GM12865 (cell line): ENCODE data around the gene DGCR2.

Source experiments
- DNase-seq: peaks from one replicate; pipeline ENCODE4 v3.0.0; 2010; ENCODE audit warnings: low read depth
- H3K4me3 ChIP-seq: 2 replicates; pipeline ENCODE4 v1.5.1; 2011; ENCODE audit warnings: mild to moderate bottlenecking, low read depth, low read length, control low read depth
- CTCF ChIP-seq: IDR thresholded peaks from 2 replicates; pipeline ENCODE4 v1.5.1; 2011; ENCODE audit warnings: low read length, control low read depth, low read depth, inconsistent platforms; ENCODE audit not compliant: insufficient read depth; ENCODE audit errors: missing control alignments

DGCR2 gene

GRCh38 chr22:19130959-19131684 is 8.9 kb upstream of the DGCR2 start, which contains the start of gene TSSK2:
TSSK2 (plus strand) TSS chr22:19131308; CDS start chr22:19131400, 92 bp downstream.
- no peak for DNase-seq
- no peak within 1 kb of the TSS for H3K4me3 ChIP-seq
- TF ChIP-seq CTCF = no peak

GRCh38 chr22:19129871-19130270 is 7.7 kb upstream of the DGCR2 start:
- DNase-seq = no peak
- no peak overlapping the region for H3K4me3 ChIP-seq
- TF ChIP-seq CTCF = no peak

GRCh38 chr22:19128946-19129727 is 6.9 kb upstream of the DGCR2 start:
- no peak for TF ChIP-seq CTCF
- no peak for DNase-seq
- no peak overlapping the region for H3K4me3 ChIP-seq

- no peak for TF ChIP-seq CTCF
- DNase-seq = no peak
- H3K4me3 ChIP-seq = no peak overlapping the region
These were observed 5.8 kb upstream of the DGCR2 start for GRCh38 chr22:19128009-19128401.

GRCh38 chr22:19127329-19128008 is 5.3 kb upstream of the DGCR2 start:
- no peak for DNase-seq
- TF ChIP-seq CTCF = no peak
- H3K4me3 ChIP-seq = no peak overlapping the region

- no peak for TF ChIP-seq CTCF
- no peak overlapping the region for H3K4me3 ChIP-seq
- no peak for DNase-seq
These were observed 4.4 kb upstream of the DGCR2 start for GRCh38 chr22:19126309-19127273.
